GM18526 (cell line): ENCODE results near the gene CDKN3.

Experiments
- POLR2A ChIP-seq: IDR thresholded peaks from 3 replicates; pipeline ENCODE4 v1.6.1; 2011; ENCODE audit not compliant: insufficient read length; ENCODE audit errors: extremely low read depth

CDKN3 gene

DNA sequence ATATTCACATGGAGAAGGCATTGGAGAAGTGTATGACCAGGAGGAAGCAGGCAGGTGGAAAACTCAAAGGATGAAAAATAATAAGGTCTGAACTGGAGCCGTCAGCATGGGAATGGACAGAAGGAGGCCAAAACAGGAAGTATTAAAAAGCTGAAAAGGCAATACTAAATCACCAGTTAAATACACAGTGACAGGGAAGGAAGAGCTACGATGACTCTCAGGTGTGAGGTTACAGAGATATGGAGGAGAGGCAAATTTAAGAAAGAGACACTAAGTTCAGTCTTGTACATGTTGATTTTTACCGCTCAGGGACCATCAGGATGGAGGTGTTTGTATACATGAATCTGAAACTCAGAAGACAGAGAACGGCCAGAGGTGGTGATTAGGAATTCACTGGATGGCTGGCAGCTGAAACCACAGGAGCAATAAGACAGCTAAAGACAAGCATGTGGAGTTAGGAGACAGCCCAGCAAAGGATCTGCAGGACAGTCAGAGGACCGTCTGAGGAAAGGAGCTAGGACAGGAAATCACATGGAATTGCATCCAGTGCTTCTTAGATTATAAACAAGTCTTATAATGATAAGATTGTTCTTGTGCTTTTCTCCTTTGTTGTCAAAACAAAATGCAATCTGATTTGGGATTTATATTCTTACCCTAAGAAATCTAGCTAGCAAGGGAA, 33.9 kb upstream of the CDKN3 start:
- no peak for TF ChIP-seq POLR2A

DNA sequence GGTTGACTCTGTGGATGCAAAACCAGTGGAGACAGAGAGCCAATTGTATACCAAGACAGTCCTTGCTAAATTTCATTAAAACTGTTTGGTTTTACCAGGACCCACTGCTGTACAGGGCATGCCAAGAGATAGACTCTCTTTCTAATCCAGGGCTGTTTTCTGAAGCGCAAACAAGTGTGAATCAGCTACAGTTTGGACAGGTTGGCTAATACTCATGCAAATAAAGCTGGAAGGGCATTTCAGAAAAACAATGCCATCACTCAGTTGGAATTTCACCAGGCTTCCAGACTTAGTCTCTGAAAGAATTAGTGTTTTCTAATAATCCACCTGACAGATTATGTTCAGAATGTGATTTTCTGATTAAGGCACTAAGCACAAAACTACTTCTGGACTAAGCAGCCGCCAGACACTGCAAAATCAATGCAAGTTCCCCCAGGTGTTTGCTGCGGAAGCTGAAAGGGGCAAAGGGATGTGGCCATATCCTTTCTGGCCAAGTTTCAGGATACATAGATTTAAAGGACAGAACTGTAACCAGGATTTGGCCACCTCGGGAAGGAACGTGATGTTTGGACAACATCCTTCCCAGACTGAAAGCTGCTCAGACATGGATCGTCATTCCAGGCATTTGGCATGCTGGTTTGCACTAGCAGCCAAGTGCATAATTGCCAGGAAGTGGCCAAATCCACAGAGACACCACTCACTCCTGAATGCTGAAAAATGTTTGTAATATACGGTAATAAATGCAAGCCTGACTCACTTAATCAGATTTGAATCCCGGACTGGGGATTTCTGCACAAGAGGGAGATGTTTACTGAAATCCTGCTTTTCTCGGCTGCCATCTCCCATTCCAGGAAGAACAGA, 32.0 kb upstream of the CDKN3 start:
- no peak for TF ChIP-seq POLR2A

DNA sequence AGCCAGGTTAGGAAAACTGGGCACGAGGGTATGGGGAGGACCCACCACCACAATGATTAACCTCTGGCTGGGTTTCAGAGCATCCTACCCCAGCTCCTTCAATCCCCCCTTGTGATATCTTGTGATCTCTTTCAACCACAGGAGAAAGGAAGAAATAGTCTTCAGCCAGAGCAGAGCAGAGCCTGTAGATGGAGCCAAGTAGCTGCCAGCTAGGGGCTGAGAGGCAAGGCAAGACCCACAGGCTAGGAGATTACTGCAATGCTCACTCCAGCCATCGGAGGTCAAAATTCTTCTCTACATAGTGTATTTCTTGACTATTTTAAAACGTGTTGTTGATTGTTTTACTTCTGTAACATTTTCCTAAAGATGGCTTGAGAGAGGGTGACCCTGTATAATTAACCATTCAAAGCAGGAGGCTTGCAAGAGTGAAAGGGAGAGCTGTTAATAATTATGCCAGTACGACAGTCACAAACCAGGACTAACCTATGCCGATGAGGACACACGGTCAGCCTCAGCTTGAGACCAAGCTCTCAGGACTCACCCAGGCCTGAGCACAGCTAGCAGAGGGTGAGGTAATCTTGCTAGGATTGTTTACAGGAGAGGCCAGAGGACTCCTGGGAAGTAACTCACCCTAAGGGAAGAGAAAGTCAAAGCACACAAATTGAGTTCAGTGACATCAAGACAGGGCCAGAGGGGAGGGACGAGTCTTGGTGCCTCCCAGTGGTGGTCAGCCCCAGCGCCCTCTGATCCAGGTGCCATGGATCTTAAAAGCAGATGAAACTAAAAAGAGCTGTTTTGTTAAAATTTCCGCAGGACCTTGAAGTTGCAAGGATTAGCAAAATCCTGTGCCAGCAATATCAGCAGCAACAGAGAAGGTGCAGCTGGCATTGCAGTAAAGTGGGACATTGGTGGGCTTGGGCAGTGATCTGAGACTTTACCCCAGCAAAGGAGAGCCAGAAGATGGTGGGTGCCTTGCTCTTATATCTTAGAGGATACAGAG, 29.8 kb upstream of the CDKN3 start:
- no peak for TF ChIP-seq POLR2A

DNA sequence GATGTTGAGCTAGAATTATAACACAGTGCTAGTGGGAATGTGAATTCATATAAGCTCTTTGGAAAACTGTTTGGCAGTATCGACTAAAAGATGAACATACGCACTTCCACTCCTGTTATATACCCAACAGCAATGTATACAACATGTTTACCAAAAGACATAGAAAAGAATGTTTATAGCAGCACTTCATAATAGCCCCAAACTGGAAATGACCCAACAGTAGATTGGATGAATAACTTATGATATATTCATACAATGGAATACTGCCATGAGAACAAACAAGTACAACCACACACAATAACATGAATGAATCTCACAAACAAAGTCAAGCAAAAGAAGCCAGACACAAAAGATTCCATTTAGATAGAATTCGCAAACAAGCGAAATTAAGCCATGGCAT, 28.5 kb upstream of the CDKN3 start:
- TF ChIP-seq POLR2A, result no peak

DNA sequence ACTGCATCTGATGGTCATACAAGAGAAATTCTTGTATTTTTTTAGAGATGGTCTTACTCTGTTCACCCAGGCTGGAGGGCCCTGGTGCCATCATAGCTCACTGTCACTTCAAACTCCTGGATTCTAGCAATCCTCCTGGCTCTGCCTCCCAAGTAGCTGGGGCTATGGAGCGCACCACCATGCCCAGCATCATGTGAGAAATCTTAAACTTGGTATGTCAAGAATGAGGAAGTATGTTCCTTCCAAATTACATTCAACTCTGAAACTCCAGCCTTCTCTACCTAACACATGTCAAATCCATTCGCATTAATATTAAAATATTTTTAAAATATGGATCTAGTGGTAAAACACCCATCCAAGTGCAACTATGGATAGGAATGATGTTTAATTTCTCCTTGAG, 27.5 kb upstream of the CDKN3 start:
- TF ChIP-seq POLR2A, result no peak

DNA sequence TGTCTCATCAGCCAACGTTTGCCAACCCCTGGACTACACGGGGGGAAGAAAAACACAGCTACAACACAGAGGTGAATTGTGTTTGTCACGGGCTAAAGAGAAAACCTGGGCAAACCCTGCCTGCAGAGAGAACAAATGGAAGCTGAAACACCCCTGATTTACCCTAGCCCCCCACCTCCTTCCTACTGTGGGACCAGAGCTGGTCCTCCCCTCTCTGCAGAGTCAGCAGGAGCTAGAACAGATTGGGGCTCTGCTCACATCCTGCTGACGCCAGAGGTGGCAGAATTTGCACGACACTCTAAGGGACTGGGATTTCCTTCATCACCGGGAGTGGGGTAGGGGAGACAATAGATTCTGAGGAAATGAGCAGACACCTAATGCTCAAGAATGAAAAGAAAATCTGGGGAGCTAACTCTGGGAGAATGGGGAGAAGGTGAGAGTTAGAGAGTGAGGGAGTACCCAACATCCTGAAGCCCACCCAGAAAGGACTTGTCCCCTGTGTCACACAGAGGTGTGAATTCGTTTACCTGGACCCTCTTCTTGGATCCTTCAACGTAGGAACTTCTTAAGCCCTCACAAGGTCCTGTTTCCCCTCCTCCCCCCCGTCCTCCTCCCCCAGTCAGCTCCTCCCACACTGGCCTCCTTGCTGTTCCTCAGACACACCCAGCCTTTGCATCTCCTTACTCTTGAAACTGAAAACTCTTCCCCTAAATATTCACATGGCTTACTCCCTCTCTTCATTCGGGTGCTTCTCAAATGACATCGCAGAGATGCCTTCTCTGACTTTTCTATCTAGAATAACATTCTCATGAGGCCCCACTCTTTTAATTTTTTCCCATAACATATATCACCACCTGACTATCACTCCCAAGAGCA, 26.2 kb upstream of the CDKN3 start:
- TF ChIP-seq POLR2A, result no peak

DNA sequence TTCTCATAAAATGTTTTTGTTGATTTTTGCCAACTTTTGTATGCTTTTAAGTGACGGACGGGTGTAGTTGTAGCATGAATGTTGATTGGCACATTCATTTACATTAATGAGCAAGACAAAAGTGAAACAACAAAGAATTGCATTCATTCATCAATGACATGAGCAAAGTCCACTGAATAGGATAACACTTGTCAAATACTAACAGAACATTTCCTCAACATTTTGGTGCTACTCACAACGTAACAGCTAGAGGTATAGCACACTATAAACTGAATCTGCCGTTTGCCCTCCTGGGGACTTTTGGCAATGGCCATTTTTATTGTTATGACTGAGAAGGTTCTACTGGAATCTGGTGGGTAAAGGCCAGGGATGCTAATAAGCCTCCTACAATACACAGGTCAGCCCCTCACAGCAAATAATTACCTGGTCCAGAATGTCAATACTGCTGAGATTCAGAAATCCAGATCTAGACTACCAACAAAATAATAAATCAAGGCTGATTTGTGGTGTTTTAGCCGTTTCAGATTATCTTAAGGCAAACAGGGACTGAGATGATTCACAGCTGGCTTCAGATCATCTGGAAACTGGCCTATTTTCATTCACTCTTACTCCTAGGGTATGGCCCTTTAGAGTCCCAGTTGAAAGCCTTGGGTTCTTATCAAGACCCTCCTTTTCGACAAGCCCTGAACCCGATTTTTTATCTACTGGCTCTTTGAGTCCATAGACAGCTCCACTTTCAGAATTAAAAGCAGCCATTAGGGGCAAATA, 22.5 kb upstream of the CDKN3 start:
- no peak for TF ChIP-seq POLR2A

DNA sequence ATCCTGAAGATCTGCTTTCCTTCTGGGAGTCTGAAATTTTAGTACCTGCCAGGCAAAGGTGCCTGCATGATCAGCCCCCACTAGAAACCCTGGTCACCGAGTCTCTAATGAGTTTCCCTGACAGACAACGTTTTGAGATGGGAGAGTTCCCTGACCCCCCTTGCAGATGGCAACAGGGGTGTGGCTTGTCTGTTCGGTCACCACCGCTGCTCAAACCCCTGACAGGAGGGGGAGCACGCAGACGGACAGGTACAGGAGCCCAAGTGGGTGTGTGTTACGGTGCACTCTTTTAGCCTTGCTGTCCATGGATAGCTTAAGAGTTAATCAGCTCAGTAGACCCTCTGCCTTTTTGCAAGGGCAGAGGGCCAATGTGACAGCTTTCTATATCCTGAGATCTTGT, 19.3 kb upstream of the CDKN3 start:
- no peak for TF ChIP-seq POLR2A

DNA sequence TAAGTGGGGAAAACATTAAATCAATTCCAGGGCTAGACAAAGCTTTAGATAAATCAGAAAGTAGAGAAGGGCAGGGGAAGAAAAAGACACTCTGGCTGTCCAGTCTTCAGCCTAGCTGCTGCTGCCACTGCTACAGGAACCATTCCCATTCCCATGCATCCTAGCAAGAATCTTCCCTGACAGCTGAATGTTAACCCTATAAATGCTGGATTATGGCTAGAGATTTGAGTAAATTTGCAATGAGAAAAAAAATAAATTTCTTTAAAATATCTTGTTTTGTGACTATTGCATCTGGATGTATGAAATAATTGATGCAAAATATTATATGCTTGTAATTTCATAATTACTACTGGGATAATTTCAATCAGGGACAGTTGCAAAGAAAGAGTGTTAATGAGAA, 15.0 kb upstream of the CDKN3 start:
- no peak for TF ChIP-seq POLR2A

DNA sequence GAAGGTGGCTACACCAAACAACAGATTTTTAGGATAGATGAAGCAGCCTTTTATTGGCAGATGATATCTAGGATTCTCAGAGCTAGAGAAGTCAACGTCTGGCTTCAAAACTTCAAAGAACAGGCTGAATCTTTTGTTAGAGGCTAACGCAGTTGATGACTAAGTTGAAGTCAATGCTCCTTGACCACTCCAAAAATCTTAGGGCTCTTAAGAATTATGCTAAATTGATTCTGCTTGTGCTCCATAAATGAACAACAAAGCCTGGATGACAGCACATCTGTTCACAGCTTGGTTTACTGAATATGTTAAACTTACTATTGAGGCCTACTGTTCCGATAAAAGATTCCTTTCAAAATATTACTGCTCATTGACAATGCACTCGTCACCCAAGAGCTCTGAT, 13.0 kb upstream of the CDKN3 start:
- no peak for TF ChIP-seq POLR2A

DNA sequence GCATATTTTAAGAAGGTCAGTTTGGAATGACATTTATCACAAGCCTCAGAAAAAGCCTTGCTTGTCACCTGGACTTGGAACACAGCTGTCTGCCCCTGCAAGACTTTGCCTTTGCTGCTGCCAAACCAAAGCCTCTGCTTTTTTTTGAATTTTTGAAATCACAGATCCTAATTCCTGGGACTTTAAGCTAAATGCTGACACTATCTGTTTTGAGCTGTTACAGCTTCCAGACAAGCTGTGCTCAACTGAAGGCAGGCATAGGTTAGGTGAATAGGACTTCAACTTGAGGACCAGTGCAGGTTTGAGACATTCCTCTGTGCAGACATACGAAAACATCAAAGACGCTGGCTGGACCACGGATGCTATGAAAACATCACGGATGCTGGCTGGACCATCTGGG, 11.3 kb upstream of the CDKN3 start:
- TF ChIP-seq POLR2A, result no peak

DNA sequence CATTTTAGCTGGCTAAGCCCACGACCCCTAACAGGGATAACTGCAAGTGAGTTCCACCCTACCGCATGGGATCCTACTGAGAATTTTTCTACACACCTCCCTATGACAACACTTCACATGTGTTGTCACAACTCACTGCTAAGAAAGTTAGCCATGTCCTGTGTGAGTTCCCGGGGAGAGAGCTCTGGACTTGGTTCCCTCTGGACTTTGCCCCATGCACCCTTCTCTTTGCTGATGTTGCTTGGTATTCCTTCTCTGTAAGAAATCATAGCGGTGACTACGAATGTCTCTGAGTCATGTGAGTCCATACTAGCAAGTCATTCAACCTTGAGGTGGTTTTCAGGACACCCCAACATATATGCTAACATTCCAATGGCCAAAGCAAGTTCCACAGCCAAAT, 9.5 kb upstream of the CDKN3 start:
- TF ChIP-seq POLR2A, result no peak

DNA sequence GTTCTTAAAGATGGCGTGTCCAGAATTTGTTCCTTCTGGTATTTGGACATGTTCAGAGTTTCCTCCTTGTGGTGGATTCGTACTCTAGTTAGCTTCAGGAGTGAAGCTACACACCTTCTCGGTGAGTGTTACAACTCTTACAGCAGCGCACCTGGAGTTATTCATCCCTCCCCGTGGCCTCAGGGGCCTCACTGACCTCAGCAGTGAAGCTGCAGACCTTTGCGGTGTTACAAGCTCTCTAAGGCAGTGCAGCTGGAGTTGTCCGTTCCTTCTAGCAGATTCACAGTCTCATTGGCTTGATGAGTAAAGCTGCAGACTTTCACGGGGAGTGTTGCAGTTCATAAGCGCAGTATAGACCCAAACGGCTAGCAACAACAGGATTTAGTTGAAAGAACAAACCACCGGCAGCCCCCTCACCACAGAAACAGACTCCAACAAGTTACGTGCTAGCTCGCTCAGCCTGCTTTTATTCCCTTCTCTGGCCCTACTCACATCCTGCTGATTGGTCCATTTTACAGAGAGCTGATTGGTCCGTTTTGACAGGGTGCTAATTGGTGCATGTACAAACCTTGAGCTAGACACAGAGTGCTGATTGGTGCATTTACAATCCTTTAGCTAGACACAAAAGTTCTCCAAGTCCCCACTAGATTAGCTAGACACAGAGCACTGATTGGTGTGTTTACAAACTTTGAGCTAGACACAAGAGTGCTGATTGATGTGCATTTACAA, 4.5 kb upstream of the CDKN3 start:
- TF ChIP-seq POLR2A, result no peak
